ENCODE data around the gene PRELP.

GRCh38 chr1:203462878-203463277 is 12.7 kb upstream of the PRELP start:
- TF ChIP-seq ZBTB33 (IDR thresholded peaks at IDR 0.05) (no peak), FOXA1 (IDR thresholded peaks at IDR 0.05) (no peak)

Data from liver (tissue), 1 donor.